ENCODE data around the gene RSAD1.
"Not testable (repeated sequence)": the region's sequence is repeated elsewhere in the genome, so short reads cannot be mapped to it uniquely, and the experiment has no call there.

Gene RSAD1

DNA sequence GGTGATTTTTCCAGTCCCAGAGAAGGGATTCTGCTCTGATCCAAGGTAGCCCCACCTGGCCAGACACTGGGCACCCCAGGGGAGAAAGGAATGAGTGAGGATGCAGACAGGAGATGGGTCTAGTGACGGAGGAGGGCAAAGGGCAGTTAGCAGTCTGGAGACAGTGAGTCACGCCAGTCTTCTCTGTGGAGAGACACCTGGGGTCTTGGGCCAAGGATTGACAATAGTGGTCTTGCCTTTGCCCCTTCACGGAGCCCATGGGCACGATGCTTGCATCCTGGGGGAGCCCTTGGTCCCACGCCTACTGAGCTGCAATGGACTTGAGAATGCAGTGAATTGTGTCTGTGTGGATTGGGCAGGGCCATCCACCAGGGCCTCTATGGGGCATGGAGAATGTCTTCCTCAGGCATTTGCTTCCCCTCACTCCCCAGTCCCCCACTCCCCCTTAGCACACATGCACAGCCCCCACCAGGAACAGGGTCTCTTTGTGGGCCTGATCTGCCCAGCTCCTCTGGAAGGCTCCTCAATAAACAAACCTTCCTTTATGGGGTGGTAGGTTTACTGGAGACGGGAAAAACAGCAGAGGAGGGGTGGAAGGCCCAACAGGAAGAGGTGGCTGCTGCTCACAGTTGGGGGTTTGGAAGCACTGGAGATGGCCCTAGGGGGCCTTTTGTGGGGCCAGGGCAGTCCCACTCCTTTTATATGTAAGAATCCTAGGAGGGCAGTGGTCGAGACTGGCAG lies 11.4 kb upstream of the RSAD1 start:
- H3K4me3 ChIP-seq (ENCODE audit: low read depth, low read length), result no peak overlapping the region
- H3K27ac ChIP-seq (ENCODE audit: low read depth, low read length), result no peak overlapping the region

DNA sequence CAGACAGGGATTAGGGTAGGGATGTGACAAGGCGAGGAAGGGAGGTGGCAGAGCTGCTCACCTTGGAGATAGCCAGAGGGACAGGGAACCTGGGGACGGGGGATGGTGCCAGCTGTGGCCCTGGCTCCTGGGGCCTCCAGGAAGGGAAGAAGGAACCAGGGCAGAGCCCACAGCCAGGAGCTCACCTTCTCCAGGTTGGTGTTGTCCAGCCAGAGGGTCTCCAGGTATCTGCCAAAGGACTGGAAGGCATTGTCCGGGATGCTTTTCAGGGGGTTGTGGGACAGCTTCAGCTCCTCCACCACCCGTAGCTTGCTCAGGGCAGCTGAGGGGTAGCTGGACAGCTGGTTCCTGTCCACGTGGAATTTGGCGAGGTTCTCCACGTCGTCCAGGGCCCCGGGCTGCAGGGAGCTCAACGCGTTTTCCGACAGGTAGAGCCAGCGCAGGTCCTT lies 10.8 kb upstream of the RSAD1 start:
- no peak overlapping the region for H3K4me3 ChIP-seq (ENCODE audit: low read depth, low read length)
- no peaks in the 10 kb centered on the region for H3K36me3 ChIP-seq (ENCODE audit: control insufficient read depth, insufficient read depth, low read length)
- peaks cover 23% of the 10 kb centered on the region for H3K27me3 ChIP-seq (ENCODE audit: control insufficient read depth, insufficient read depth, low read length)
- H3K27ac ChIP-seq (ENCODE audit: low read depth, low read length), result no peak overlapping the region
- no peak overlapping the region for H3K9ac ChIP-seq (ENCODE audit: low read depth, low read length)
- no peaks in the 10 kb centered on the region for H3K9me3 ChIP-seq (ENCODE audit: control insufficient read depth, insufficient read depth, low read length)
- peaks cover 11% of the 10 kb centered on the region; the same call in 1 of the 2 replicates for H3K4me1 ChIP-seq (ENCODE audit: control insufficient read depth, insufficient read depth, low read length)

More for the DNA sequence above, 11.4 kb upstream of the RSAD1 start:
- Histone ChIP-seq H3K27me3 (ENCODE audit: control insufficient read depth, insufficient read depth, low read length) (peaks cover 23% of the 10 kb centered on the region), H3K9ac (ENCODE audit: low read depth, low read length) (no peak overlapping the region), H3K4me1 (ENCODE audit: control insufficient read depth, insufficient read depth, low read length) (peaks cover 11% of the 10 kb centered on the region; the same call in 1 of the 2 replicates), H3K9me3 (ENCODE audit: control insufficient read depth, insufficient read depth, low read length) (no peaks in the 10 kb centered on the region), H3K36me3 (ENCODE audit: control insufficient read depth, insufficient read depth, low read length) (no peaks in the 10 kb centered on the region)

GRCh38 chr17:50468304-50469207 lies 10.1 kb upstream of the RSAD1 start, which contains the start of gene CHAD:
Gene CHAD (minus strand): TSS chr17:50468880. CDS start chr17:50468813, 67 bp downstream.
- Histone ChIP-seq H3K27me3 (ENCODE audit: control insufficient read depth, insufficient read depth, low read length) (peaks cover 23% of the 10 kb centered on the region), H3K36me3 (ENCODE audit: control insufficient read depth, insufficient read depth, low read length) (no peaks in the 10 kb centered on the region), H3K9ac (ENCODE audit: low read depth, low read length) (no peak within 1 kb of the TSS), H3K9me3 (ENCODE audit: control insufficient read depth, insufficient read depth, low read length) (no peaks in the 10 kb centered on the region), H3K27ac (ENCODE audit: low read depth, low read length) (no peak within 1 kb of the TSS), H3K4me3 (ENCODE audit: low read depth, low read length) (peak within 1 kb of the TSS; percentile 55; the same call in 1 of the 2 replicates), H3K4me1 (ENCODE audit: control insufficient read depth, insufficient read depth, low read length) (peaks cover 11% of the 10 kb centered on the region; the same call in 1 of the 2 replicates)

GRCh38 chr17:50469208-50469605 lies 9.5 kb upstream of the RSAD1 start:
- Histone ChIP-seq H3K9me3 (ENCODE audit: control insufficient read depth, insufficient read depth, low read length) (no peaks in the 10 kb centered on the region), H3K36me3 (ENCODE audit: control insufficient read depth, insufficient read depth, low read length) (no peaks in the 10 kb centered on the region), H3K4me3 (ENCODE audit: low read depth, low read length) (peak overlapping the region; percentile 55; the same call in 1 of the 2 replicates), H3K9ac (ENCODE audit: low read depth, low read length) (no peak overlapping the region), H3K4me1 (ENCODE audit: control insufficient read depth, insufficient read depth, low read length) (peaks cover 11% of the 10 kb centered on the region; the same call in 1 of the 2 replicates), H3K27ac (ENCODE audit: low read depth, low read length) (no peak overlapping the region), H3K27me3 (ENCODE audit: control insufficient read depth, insufficient read depth, low read length) (peaks cover 23% of the 10 kb centered on the region)

DNA sequence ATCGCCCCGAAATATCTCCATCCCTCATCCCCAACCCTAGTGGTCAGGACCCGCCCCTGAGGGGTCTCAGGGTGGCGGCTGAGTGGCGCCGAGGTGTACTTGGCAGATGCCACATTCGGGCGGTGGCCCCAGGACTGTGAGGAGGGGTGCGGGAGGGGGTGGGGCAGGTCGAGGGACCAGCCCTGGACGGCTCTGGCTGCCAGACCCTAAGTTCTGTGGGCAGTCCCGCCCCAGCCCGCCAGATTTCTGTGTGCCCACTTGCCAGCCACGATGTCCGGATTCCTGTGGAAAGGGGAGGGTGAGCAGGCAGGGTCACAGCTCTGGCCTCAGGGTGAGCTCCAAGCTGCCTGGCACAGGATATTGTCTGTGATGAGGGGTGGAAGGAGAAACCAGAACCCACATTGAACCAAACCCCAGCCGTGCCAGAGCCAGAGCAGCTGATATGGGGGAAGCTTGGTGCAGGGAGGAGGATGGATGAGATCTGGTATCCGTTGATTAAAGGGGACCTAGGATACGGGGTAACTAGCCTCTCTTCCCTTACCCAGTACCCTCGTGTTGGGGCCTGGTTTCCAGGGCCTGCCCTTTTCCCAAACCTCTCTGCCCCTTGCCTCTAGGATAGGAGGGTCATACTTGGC lies 8.9 kb upstream of the RSAD1 start:
- no peak overlapping the region for H3K27ac ChIP-seq (ENCODE audit: low read depth, low read length)
- H3K9me3 ChIP-seq (ENCODE audit: control insufficient read depth, insufficient read depth, low read length), result no peaks in the 10 kb centered on the region
- no peaks in the 10 kb centered on the region for H3K36me3 ChIP-seq (ENCODE audit: control insufficient read depth, insufficient read depth, low read length)
- peaks cover 11% of the 10 kb centered on the region; the same call in 1 of the 2 replicates for H3K4me1 ChIP-seq (ENCODE audit: control insufficient read depth, insufficient read depth, low read length)
- peaks cover 23% of the 10 kb centered on the region for H3K27me3 ChIP-seq (ENCODE audit: control insufficient read depth, insufficient read depth, low read length)
- no peak overlapping the region for H3K4me3 ChIP-seq (ENCODE audit: low read depth, low read length)
- no peak overlapping the region for H3K9ac ChIP-seq (ENCODE audit: low read depth, low read length)

- Histone ChIP-seq H3K9ac (ENCODE audit: low read depth, low read length) (no peak overlapping the region), H3K36me3 (ENCODE audit: control insufficient read depth, insufficient read depth, low read length) (no peaks in the 10 kb centered on the region), H3K4me1 (ENCODE audit: control insufficient read depth, insufficient read depth, low read length) (peaks cover 11% of the 10 kb centered on the region; the same call in 1 of the 2 replicates), H3K9me3 (ENCODE audit: control insufficient read depth, insufficient read depth, low read length) (no peaks in the 10 kb centered on the region), H3K27ac (ENCODE audit: low read depth, low read length) (no peak overlapping the region), H3K4me3 (ENCODE audit: low read depth, low read length) (no peak overlapping the region), H3K27me3 (ENCODE audit: control insufficient read depth, insufficient read depth, low read length) (peaks cover 23% of the 10 kb centered on the region)
These were observed 8.2 kb upstream of the RSAD1 start for GRCh38 chr17:50470426-50470825.

GRCh38 chr17:50471009-50471905 lies 7.4 kb upstream of the RSAD1 start:
- Histone ChIP-seq H3K9ac (ENCODE audit: low read depth, low read length) (no peak overlapping the region), H3K36me3 (ENCODE audit: control insufficient read depth, insufficient read depth, low read length) (no peaks in the 10 kb centered on the region), H3K27ac (ENCODE audit: low read depth, low read length) (no peak overlapping the region), H3K9me3 (ENCODE audit: control insufficient read depth, insufficient read depth, low read length) (no peaks in the 10 kb centered on the region), H3K27me3 (ENCODE audit: control insufficient read depth, insufficient read depth, low read length) (peaks cover 25% of the 10 kb centered on the region), H3K4me3 (ENCODE audit: low read depth, low read length) (no peak overlapping the region), H3K4me1 (ENCODE audit: control insufficient read depth, insufficient read depth, low read length) (peaks cover 11% of the 10 kb centered on the region; the same call in 1 of the 2 replicates)

- Histone ChIP-seq H3K27ac (ENCODE audit: low read depth, low read length) (no peak overlapping the region), H3K9me3 (ENCODE audit: control insufficient read depth, insufficient read depth, low read length) (no peaks in the 10 kb centered on the region), H3K36me3 (ENCODE audit: control insufficient read depth, insufficient read depth, low read length) (no peaks in the 10 kb centered on the region), H3K9ac (ENCODE audit: low read depth, low read length) (no peak overlapping the region), H3K27me3 (ENCODE audit: control insufficient read depth, insufficient read depth, low read length) (peaks cover 29% of the 10 kb centered on the region), H3K4me3 (ENCODE audit: low read depth, low read length) (no peak overlapping the region), H3K4me1 (ENCODE audit: control insufficient read depth, insufficient read depth, low read length) (peaks cover 11% of the 10 kb centered on the region; the same call in 1 of the 2 replicates)
These were observed 6.4 kb upstream of the RSAD1 start for GRCh38 chr17:50472286-50472685.

DNA sequence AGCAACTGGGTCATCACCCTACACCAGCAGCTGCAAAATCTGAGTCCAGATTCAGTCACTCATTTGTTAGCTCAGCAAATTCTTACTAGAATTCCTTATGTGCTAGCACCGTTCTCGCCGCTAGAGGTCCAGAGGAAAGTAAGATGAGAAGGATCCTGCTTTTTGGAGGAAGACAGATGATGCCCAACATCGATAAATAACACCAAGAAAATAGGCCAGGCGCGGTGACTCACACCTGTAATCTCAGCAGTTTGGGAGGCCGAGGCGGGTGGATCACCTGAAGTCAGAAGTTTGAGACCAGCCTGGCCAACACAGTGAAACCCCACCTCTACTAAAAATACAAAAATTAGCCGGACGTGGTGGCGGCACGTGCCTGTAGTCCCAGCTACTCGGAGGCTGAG lies 5.9 kb upstream of the RSAD1 start:
- H3K27me3 ChIP-seq (ENCODE audit: control insufficient read depth, insufficient read depth, low read length), result peaks cover 26% of the 10 kb centered on the region
- H3K4me1 ChIP-seq (ENCODE audit: control insufficient read depth, insufficient read depth, low read length); H3K27ac ChIP-seq (ENCODE audit: low read depth, low read length); H3K9me3 ChIP-seq (ENCODE audit: control insufficient read depth, insufficient read depth, low read length); H3K4me3 ChIP-seq (ENCODE audit: low read depth, low read length); H3K36me3 ChIP-seq (ENCODE audit: control insufficient read depth, insufficient read depth, low read length); H3K9ac ChIP-seq (ENCODE audit: low read depth, low read length): not testable (repeated sequence)

DNA sequence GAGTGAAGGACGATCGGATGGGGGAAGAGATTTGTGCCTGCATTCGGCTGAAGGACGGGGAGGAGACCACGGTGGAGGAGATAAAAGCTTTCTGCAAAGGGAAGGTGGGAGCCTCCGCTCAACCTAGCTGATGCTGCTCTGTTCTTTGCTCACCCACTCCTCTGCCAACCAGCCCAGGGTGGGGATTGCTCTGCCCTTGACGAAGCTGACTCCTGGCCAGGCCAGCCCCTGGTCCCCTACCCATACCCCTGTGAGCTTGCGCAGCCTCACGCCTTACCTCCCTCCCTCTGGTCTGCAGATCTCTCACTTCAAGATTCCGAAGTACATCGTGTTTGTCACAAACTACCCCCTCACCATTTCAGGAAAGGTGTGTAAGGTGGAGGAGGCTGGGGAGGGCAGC lies 4.8 kb upstream of the RSAD1 start:
- Histone ChIP-seq H3K36me3 (ENCODE audit: control insufficient read depth, insufficient read depth, low read length) (no peaks in the 10 kb centered on the region), H3K9ac (ENCODE audit: low read depth, low read length) (no peak overlapping the region), H3K27me3 (ENCODE audit: control insufficient read depth, insufficient read depth, low read length) (peaks cover 15% of the 10 kb centered on the region), H3K9me3 (ENCODE audit: control insufficient read depth, insufficient read depth, low read length) (no peaks in the 10 kb centered on the region), H3K4me1 (ENCODE audit: control insufficient read depth, insufficient read depth, low read length) (no peaks in the 10 kb centered on the region), H3K4me3 (ENCODE audit: low read depth, low read length) (no peak overlapping the region), H3K27ac (ENCODE audit: low read depth, low read length) (no peak overlapping the region)
